GM19463 (cell line): ENCODE results near the gene VWA3B.

Experiments used
- ATAC-seq: cut with Tn5 transposase; IDR thresholded peaks from one replicate; pipeline ENCODE4 v1.9.1; 2021; ENCODE audit warnings: mild to moderate bottlenecking, moderate library complexity; ENCODE audit not compliant: unreplicated experiment

VWA3B gene

DNA sequence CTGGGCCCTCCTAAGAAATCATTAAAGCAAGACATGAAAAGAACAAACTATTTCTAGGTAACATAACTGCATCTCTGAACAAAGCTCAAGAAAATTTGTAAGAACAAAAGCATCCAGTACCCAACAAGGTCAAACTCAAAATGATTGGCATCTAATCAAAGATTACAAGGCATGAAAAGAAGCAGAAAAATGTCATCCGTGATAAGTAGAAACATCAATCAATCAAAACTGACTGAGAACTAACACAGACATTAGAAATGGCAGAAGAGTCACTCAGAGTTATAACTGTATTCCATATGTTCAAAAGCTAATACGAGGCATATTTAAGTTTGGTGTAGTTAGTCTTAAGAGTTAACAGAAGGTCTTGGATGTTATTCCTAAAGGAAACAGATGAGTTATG is 80.9 kb downstream of the VWA3B start:
- ATAC-seq = no peak

- no peak for ATAC-seq
Measured at GRCh38 chr2:98170076-98170475, 83.1 kb downstream of the VWA3B start.

DNA sequence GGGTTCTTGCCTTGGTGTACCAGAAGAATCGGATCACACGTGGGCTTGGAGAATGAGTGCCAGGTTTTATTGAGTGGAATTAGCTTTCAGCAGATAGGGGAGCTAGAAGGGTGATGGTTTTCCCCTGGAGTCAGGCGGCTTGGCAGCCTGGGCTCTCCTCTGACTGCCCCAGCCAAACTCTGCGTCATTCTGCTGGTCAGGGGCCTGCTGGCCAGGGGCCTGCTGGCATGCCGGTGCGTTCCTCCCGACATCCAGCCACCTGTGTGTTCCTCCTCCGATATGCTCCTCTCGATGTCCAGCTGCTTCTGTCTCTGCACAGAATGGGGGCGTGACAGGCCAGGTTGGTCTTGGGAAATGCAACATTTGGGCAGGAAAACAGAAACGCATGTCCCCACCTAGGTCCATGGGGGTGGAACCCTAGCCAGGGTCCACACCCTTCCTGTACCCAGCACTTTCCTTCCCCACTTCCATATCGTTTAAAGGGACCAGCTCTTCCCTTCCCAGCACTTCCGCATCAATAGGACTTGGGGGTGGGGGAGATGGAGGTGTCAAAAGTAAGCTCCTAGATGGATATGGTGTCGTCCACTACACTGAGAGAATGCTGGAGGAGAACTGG is 85.3 kb downstream of the VWA3B start:
- ATAC-seq = no peak

- ATAC-seq = no peak
Measured at GRCh38 chr2:98172951-98173350, 86.0 kb downstream of the VWA3B start.

DNA sequence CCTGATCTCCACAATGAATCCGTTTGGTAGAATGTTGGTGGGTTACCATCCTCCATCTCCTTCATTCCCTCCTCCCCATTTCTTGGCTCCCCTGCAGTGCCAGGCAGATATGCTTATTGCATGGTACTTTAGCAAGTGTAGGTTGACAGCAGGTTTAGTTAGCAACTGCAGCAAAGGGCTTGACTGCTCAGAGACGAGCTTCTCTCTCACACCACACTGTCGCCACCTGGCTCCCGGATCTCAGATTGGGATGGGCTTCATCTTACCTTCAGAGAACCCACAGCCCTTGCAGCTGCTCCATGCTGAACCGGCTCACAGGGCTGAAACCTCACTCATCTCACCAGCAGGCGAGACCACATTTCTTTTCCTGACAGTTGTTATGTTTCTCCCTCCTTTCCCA is 88.8 kb downstream of the VWA3B start:
- ATAC-seq = no peak

GRCh38 chr2:98177286-98177685 is 90.3 kb downstream of the VWA3B start:
- ATAC-seq = no peak

GRCh38 chr2:98177986-98178385 is 91.0 kb downstream of the VWA3B start:
- no peak for ATAC-seq

GRCh38 chr2:98180456-98180855 is 93.5 kb downstream of the VWA3B start:
- ATAC-seq = no peak

GRCh38 chr2:98181346-98181745 is 94.4 kb downstream of the VWA3B start:
- no peak for ATAC-seq

DNA sequence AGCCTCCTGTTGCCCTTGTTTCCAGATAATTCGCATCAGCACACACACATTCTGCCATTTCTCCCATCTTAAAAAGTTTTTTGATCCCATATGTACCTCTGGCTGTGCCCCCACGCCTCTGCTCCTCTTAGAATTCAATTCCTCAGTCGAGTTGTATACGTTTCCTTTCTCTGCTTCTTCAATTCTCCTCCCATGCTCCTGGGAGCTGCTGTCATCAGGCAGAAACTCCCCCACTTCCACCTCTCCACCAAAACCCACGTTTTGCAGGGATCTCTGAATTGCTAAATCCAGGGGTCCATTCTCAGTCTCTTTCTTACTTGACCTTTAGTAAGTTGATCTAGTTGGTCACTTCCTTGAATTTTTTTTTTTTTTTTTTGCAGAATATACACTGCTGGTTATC is 98.8 kb downstream of the VWA3B start:
- ATAC-seq = no peak

- no peak for ATAC-seq
Measured at GRCh38 chr2:98187194-98187593, 100.2 kb downstream of the VWA3B start.

- no peak for ATAC-seq
Measured at GRCh38 chr2:98188351-98189046, 101.5 kb downstream of the VWA3B start.

GRCh38 chr2:98191883-98192282 is 104.9 kb downstream of the VWA3B start:
- ATAC-seq = no peak

DNA sequence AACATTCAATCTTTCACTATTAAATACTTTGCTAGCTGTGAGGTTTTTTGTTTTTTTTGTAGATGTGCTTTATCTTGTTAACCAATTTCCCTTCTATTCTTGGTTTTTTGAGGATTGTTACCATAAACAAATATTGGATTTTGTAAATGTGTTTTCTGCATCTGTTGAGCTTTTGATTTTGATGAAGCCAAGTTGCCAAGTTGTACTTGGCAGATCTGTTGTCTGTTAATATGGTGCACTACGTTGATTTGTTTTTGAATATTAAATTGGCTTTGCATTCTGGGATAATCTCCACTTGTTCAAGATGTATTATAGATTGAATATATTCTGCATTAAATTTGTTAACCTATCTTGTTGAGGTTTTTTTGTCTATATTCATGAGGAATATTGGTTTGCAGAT is 114.6 kb downstream of the VWA3B start:
- ATAC-seq = no peak

- no peak for ATAC-seq
Measured at GRCh38 chr2:98205889-98206288, 118.9 kb downstream of the VWA3B start.

- no peak for ATAC-seq
Measured at GRCh38 chr2:98212092-98213000, 125.4 kb downstream of the VWA3B start.

GRCh38 chr2:98216616-98217015 is 129.6 kb downstream of the VWA3B start:
- ATAC-seq = no peak

- ATAC-seq = no peak
Measured at GRCh38 chr2:98219152-98219551, 132.2 kb downstream of the VWA3B start.

GRCh38 chr2:98233941-98234340 is 147.0 kb downstream of the VWA3B start:
- ATAC-seq = no peak

DNA sequence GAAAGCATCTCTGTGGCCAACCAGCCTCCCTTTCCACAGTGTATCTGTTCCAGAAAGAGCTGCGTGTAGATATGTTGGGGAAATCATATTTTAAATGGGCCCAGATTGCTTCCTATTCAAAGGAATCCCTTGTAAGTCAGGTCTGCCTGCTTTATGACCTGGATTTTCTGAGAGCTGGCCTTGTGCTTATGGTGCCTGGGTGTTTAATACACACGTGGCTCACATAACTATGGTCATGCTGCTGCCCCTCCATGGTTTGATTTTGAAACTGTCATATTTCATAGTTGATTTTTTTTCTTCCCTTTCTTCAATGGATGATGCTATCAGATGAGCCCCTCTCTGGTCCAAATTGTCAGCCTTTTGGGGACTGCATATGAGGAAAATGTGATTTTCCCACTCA is 147.8 kb downstream of the VWA3B start:
- ATAC-seq = no peak

DNA sequence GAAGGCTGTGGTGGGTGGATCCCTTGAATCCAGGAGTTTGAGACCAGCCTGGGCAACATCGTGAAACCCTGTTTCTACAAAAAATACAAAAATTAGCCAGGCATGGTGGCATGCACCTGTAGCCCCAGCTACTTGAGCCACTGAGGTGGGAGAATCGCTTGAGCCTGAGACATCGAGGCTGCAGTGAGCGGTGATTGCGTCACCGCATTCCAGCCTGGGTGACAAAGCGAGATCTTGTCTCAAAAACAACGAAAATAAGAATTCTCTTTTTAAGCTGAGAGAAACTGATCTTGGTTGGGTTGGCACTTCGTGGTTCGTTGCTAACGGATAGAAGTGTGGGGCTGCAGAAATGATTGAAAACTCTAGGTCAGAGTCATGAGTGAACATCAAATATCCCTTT is 150.0 kb downstream of the VWA3B start:
- no peak for ATAC-seq
